GM20000 (cell line): Measurements from ENCODE around the gene C13orf46.

ENCODE experiments used
- DNase-seq: peaks from one replicate; pipeline ENCODE4 v3.0.0; 2012; ENCODE audit warnings: low spot score
- TF ChIP-seq, protein P1 (sequence below): IDR thresholded peaks from 2 replicates; pipeline ENCODE4 v1.5.1; 2012; ENCODE audit warnings: mild to moderate bottlenecking, control low read depth; ENCODE audit errors: extremely low read depth, missing control alignments

The C13orf46 gene

DNA sequence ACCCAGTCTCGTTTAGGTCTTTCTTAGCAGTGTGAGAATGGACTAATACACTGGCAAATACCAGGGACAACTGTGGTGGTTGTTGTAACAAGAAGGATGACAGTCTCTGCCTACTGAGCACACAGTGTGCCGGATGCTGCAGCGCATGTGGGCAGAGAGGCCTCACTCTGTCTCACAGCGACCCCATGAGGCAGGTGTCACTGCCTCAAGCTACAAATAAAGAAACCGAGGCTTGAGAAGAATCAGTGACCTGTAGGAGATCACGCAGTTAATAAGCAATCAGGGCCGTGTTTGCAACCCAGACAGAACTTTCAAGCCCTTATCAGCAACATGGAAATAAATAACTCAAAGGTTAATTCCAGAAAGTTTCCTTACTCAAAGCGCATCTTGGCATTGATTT lies 69.5 kb downstream of the C13orf46 start:
- DNase-seq, result peak; percentile 59
- TF ChIP-seq, protein P1, sequence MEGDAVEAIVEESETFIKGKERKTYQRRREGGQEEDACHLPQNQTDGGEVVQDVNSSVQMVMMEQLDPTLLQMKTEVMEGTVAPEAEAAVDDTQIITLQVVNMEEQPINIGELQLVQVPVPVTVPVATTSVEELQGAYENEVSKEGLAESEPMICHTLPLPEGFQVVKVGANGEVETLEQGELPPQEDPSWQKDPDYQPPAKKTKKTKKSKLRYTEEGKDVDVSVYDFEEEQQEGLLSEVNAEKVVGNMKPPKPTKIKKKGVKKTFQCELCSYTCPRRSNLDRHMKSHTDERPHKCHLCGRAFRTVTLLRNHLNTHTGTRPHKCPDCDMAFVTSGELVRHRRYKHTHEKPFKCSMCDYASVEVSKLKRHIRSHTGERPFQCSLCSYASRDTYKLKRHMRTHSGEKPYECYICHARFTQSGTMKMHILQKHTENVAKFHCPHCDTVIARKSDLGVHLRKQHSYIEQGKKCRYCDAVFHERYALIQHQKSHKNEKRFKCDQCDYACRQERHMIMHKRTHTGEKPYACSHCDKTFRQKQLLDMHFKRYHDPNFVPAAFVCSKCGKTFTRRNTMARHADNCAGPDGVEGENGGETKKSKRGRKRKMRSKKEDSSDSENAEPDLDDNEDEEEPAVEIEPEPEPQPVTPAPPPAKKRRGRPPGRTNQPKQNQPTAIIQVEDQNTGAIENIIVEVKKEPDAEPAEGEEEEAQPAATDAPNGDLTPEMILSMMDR, result peak; percentile 54

DNA sequence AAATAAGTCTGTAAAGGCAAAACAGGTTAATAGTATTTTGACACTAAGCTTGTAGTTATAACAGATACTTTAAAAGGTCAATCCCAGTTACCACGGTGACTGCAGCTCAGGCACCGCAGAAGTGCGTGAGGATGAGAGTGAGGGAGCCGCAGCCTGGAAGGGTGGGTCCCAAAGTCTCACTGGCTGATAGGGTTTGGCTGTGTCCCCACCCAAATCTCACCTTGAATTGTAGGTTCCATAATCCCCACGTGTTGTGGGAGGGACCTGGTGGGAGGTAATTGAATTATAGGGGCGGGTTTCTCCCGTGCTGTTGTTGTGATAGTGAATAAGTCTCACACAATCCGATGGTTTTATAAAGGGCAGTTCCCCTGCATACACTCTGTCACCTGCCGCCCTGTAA lies 70.0 kb downstream of the C13orf46 start:
- TF ChIP-seq, protein P1, result no peak
- no peak for DNase-seq
